HG02588 (cell line): ENCODE measurements around the gene DDOST.

Experiments used
- ATAC-seq: cut with Tn5 transposase; IDR thresholded peaks from one replicate; pipeline ENCODE4 v1.9.1; 2021; ENCODE audit warnings: mild to moderate bottlenecking, moderate library complexity; ENCODE audit not compliant: unreplicated experiment

The DDOST gene

DNA sequence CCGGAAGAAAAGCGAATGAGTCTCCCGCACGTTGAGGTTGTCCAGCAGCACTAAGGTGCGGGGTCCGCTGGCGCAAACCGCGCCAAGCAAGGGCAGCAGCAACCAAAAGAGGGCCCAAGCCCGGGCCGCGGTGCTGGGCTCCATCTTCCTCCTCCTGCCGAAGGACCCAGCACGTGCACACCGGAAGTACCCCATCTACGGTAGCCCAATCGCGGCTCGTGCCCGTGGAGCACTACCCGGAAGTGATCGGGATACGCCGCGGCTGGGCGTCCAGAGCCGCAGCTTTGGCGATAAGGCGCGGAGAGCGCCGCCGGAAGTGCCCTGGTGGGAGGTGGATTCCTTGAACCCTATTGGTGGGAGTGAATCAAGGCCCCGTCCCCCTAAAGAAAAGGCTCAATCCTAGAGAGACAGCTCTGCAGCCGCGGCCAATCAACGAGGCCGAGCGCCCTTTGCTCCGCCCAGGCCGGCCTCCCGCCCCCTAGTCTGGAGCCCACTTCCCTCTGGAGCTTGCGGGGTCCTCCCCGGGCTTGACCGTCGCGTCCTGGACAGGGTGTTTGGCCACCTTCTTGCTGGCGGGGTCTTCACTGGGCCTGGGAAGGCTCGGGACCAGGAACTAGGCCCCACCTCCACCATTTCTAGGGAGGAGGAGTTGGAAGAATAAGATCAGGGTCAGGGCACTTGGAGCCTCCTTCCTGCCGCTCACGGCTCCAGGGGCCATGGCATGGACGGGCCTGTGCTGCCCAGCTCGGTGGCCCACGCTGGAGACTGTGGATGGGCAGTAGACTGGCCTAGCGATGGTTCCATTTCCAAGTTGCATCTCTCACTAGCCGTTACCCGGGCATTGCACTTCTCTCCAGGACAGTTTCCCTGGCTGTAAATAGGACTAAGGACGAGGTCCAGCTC is at the start of gene DDOST:
Gene DDOST, minus strand, starts transcription at position 163 of the 903 bp plus-strand sequence. Its CDS starts 19 bp downstream, at position 144.
- ATAC-seq, result peak; percentile 96

DNA sequence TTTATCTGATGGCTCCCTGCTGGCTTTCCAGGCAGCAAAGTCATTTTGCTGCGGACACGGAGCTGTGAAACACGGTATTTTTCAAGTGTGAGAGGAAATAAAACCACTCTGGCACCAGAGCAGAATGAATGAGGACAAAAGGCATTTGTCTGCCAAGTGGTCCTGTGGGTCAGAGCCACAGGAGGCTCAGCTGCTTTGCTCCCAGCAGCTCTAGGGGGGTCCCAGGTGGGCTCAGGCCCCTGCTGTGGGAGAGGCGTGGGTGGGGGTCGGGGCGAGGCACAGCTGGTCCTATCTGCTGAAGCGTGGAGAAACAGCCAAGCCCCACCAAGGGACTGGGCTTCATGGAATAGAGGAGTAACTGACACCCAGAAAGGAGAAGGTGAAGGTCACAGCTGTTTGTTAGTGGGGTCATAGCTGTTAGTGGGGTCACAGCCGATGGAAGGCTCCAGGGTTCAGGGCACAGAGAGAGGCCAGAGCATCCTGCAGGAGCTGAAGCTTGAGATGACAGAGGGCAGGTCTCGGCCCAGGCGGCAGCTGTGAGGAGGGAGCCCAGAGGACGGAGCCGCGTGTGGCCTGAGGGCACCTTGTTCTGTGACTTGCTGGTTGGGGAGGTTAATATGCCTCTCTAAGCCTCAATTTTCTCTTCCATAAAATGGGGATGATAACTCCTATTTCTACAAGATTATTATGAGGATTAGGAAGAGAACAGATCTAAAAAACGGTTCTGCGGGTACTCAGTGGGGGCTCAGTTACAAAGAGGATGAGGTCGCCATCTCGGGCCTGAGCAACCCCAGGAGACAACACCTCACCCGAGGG is 49.5 kb upstream of the DDOST start:
- ATAC-seq, result no peak

DNA sequence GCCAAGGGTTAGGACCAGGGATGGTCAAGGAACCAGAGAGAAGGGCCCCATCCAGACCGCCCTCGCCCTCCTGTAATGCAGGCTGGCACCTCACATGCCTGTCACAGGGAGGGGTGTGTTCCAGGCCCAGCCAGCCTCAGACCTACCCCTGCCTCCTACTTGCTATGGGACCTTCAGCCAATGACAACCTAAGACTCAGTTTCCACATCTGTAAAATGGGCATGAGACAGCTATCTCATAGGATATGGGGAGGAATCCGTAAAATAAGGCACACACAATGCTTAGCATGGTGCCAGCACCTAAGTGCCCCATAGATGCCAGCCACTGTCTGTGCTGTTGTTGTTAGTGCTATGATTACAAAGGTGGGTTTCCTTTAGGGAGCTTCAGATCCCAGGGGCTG is 48.7 kb upstream of the DDOST start:
- ATAC-seq, result no peak

DNA sequence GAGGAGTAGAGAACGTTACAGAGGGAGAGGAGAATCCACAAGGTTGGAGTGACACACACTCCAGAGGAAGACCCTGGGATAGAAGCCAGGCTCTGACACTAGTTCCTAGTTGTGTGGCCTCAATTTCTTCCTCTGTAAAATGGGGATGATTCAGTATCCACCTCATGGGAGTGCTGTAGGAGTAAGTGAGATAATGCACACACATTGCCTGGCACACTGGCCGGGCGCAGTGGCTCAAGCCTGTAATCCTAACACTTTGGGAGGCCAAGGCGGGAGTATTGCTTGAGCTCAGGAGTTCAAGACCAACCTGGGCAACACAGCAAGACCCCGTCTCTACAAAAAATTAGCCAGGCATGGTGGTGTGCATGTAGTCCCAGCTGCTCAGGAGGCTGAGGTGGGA is 47.7 kb upstream of the DDOST start:
- no peak for ATAC-seq

DNA sequence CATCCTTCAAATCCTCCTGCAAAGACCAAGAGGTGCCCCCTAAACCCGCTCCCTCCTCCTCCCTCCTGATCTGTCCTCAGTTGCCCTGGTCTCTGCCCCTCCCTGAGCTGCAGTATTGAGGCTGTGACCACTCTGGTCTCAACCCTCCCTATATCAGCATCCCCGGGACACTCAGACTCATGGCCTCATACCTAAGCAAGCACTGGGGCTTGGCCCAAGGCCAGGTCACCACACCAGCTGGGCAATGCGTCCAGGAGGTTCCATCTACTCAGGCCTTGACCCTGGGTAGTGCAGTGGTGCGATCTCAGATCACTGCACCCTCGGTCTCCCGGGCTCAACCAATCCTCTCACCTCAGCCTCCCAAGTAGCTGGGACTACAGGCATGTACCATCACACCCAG is 46.9 kb upstream of the DDOST start:
- ATAC-seq, result no peak

DNA sequence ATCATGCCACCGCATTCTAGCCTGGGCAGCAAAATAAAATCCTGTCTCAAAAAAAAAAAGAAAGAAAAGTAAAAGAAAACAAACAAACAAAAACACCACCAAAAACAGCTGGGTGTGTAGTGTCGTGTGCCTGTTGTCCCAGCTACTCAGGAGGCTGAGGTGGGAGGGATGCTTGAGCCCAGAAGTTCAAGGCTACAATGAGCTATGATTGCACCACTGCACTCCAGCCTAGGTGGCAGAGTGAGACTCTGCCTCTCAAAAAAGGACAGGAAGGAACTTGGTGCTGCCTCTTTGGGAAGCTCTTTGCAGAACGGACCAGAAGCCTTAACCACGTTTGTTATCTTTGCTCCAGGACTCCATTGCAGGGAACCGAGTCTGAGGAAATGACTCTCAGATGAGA is 45.7 kb upstream of the DDOST start:
- no peak for ATAC-seq

DNA sequence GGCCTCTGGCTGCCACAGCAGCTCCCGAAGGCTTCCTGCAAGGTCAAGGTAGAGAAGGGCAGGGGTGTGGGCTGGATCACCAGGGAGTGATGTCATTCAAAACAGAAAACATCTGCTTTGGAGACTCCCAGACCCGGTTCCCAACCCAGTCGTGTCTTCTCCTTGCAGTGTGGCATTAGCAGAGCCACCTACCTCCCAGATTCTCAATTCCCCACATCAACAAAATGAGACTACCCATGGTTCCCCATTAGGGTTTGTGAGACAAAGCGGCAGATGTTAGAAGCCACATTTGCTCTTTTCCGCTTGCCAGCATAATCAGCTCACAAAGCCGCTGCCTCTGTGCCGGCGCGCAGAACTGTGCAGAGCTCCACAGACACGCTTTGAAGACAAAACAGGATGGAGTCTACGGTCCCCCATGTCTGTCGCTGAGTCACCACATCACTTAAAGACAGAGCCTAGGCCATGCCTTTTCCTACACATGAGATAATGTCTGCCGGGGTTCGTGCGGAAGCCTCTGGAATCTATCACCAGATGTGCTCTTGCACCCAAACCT is 44.1 kb upstream of the DDOST start:
- no peak for ATAC-seq

DNA sequence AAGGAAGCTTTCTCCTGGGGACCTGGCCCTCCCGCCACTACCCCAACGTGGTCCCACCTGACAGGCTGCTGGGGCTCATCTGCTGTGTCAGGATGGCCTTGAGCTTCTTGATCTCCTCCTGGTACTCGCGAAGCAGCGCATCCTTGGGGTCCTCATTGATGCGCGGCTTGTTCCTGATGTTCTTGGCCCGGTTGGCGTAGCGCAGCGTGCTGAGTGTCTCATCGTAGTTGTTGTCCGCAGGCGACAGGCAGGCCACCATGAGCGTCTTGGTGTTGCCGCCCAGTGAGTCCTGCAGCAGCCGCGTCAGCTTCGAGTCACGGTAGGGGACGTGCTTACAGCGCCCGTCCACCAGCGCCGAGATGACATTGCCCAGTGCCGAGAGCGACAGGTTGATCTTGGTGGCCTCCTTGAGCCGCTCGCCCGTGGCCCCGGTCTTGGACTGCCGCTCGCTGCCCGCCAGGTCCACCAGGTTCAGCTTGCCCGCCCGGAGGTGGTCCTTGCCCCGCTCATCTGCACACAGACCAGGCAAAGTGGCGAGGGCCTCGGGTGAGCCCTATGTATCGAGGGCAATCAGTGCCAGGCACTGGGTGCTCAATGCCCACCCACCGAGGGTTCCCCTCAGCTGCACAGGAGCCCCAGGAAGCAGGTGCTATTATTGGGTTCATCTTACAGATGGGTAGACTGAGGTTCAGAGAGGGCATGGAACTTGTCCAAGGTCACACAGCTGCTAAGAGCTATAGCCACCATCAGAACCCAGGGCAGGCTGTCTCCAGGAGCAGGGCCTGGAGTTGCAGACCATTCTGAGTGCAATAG is 43.4 kb upstream of the DDOST start:
- ATAC-seq, result no peak

DNA sequence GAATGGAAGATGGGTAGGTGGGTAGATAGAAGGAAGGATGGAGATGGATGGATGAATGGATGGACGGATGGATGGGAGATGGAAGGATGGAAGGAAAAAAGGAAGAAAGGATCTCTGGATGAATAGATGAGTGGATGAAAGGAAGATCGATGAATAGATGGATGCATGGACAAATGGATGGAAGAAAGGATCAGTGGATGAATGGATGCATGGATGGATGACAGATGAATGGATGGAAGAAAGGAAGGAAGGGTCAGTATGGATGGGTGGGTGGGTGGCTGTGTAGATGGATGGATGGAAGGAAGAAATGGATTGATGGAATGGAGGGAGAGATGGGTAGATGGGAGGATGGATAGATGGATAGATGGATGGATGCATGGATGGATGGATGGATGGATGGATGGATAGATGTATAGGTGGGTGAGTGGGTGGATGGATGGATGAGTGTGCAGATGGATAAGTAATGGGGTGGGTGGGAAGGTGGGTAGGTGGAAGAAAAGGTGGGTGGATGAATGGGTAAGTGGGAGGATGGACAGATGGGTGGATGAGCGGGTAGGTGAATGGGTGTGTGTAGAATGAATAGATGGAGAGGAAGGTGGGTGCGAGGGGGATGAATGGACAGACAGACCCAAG is 42.1 kb upstream of the DDOST start:
- no peak for ATAC-seq

DNA sequence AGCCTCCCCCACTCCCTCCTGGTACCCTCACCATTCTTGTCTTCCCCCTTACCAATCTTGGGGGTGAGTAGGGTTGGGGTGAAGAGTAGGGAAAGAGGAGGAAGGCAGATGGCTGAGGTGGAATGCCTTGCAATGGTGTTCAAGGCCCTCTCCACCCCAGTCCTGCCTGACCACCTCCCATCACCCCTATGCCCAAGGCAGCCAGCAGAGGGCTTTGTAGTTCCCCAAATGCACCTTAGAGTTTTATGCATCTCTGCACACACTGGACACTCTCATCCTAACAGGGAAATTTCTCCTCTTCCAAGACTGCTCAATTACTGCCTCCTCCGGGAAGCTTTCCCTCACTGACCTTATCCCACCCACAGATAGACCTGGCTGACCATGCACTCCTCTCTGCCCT is 41.2 kb upstream of the DDOST start:
- no peak for ATAC-seq

DNA sequence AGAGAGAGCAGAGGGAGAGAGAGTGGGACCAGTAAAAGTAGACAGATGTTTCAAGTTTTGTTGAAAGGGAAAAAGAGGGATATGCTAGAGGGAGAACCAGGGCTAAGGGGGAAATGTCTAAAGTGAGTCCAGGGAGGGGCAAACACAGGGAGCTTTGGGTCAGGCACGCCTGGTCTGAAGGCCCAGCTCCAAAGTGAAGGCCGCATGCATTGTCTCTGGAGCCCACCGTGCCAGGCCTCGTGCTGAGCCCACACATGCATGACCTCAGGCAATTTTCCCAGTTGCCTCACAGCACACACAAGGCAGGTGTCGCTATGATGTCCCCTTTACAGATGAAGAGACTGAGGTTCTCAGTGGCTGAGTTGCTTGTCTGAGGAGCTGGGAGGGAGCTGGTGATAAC is 40.7 kb upstream of the DDOST start:
- no peak for ATAC-seq

DNA sequence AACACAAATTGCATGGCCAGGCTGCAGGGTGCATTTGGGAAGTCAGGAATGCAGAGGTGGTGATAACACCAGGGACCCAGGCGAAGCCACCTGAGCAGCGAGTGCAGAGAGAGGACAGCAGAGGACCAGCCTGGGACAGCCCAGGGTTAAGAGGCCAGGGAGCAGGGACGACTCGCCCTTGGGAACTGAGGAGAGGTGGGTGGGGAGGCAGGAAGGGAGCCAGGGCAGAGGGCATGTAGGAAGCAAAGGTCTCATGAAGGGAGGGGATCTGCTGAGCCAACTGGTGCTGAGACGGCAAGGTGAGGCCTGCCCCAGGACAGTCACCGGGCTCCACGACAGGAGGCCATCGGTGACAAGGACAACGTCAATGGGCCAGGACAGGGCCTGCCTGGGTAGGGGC is 40.3 kb upstream of the DDOST start:
- ATAC-seq, result no peak

DNA sequence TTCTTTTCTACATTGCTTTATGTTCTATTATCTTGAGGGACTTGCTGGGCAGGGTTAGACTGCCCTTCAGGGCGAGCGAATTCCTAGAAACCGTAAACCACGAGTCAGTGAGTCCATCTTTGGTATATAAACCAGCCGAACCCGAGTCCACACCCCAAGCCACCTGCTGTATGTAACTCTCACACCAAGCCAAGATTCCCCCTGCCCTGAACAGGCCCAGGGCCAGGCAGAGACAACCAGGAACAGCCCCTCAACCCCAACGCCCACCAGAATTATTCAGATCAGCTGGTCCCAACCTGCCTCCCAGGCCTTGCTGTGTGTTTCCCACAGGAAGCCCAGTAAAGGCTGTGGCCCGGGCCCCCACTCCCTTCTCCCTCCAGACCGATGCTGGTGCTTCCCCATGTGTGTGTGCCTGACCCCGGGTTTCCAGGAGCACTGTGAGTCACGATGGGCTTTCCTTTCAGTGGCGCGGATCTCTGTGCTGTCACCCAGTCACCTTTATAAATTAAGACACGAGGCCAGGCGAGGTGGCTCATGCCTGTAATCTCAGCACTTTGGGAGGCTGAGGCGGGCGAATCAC is 39.6 kb upstream of the DDOST start:
- ATAC-seq, result no peak

DNA sequence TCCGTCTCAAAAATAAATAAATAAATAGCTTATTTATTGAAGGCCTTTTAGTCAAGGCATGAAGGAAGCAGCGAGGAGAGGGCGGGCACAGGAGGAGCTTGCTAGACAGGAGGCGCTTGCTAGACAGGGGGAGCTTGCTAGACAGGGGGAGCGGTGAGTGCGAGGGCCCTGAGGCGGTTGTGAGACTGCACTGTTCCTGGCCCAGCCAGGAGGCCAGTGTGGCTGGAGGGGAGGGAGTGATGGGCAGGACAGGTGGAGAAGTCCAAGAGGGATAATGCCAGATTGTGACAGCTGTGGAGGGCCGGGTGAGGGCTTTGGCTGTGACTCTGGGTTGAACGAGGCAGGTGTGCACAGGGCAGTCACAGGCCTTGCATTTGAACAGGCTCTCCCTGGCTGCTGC is 38.4 kb upstream of the DDOST start:
- no peak for ATAC-seq

DNA sequence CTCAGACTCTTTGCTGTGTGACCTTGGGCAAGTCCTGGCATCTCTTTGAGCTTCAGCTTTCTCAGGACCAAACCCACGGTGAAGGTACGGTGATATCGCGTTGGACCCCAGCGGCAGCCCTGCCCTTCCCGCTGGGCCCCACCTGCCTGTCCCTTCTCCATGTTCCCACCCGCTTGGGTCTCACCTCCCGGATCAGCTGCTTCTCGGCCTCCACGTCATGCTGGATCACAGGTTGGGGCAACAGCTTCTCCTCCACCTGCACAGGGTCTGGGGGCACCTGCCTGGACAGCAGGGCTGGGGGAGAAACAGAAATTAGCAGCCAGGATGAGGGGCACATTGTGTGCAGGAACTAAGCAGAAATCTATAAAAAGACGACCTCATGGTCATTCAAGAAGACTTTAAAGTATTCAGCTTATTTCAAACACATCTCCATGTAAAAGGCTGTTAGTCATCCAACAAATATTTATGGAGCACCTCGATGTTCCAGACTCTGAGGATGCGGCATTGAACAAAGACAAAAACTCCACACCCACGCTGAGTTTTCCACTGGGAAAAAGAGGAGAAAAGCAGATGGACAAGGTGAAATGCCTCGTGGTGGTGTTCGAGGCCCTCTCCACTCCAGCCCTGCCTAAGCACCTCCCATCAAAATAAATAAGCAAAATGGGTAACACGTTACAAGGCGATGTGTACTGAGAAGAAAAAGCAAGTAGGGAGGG is 37.2 kb upstream of the DDOST start:
- no peak for ATAC-seq

DNA sequence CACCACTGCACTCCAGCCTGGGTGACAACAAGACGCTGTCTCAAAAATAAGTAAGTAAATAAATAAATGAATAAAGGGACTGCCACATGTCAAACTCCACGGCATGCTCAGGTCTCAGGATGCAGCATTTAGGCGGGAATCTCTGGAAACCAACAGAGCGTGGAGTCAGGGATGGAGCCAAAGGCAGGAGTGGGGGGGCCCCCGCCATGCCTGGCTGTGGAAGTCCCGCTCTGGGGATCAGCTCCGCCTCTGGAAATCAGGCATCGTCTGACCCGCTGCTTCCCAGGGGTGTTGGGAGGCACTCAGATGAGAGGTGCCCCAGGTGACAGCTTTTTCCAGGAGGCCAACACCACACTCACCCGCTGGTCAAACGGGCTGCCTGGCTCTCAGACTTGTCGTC is 36.4 kb upstream of the DDOST start:
- no peak for ATAC-seq

DNA sequence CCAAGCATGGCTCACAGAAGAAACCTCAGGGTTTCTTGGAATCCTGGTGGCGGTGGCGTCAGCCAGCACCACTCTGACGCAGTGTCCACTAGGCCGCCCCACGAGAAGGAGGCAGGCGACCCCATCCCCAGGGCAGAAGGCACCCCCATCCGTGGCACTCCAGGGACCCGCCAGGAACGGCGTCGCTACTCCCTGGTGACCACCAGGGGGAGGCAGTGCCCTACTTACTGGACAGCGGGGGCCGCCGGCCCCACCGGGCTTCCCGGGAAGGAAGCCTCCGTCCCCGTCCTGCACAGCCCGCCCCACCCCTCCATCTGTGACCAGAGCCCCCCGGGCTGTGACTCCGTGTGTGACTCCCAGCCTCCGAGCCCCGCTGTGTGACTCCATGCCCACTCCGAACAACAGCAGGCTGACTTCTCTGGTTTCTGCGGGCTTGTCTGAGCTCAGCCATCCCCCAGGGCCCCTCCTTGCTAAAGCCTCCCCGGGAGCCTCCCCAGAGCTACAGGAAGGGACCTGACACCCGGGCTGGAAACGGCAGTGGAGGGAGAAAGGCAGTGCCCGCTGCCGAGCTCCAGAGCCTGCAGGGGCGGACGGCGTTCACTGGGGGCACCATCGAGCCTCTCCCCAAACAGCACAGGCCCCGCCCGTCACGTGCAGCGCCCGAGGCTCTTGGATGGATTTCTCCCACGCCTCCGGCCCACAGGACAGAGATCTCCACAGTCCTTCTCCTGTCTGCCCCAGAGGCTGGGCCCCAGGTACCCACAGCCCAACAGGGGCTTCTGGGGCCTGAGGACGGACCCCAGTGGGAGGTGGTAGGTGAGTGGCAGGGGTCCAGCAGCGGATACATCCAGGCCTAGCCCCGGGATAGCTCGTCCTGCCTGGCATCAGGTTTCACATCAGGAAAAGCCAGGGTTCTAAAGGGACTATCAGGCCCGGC is 35.5 kb upstream of the DDOST start:
- ATAC-seq, result no peak

DNA sequence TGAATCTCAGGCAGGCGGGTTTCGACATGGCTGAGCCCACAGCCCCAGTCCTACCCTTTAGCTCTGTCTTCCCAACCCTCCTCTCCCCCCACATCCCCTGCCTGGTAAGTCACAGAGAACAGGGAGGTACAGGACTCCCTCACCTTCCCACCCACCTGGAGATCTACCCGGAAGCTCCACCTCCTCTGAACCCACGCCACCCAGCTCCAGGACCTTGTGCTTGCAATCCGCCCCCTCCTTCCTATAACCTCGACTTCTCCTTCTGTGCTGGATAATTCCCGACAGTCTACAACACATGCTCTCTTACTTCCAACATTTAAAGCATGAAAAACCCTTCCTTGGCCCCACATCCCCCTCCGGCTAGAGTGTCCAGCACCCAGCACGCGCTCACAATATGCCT is 34.3 kb upstream of the DDOST start:
- no peak for ATAC-seq
